Keratinocyte (primary cell): ENCODE data around the gene HEYL.

Source experiments
- CTCF ChIP-seq, 3 experiments: IDR thresholded peaks in 1 of 3; conservative IDR thresholded peaks in 1 of 3; optimal IDR thresholded peaks in 1 of 3; 2 replicates in 2 of 3; 3 replicates in 1 of 3; pipeline versions ENCODE3 to v1.5.1; 2011; ENCODE audit warnings: low read length in 3 of 3, mild to moderate bottlenecking in 3 of 3, moderate library complexity in 2 of 3, control low read depth in 1 of 3, inconsistent platforms in 1 of 3; ENCODE audit not compliant: insufficient read depth in 2 of 3; ENCODE audit errors: extremely low read depth in 1 of 3
- EZH2 ChIP-seq: IDR thresholded peaks from one replicate; pipeline ENCODE4 v1.6.1; 2012; ENCODE audit warnings: inconsistent platforms, mild to moderate bottlenecking, low read length, moderate library complexity

- TF ChIP-seq CTCF (optimal IDR thresholded peaks at IDR 0.05 in 1 of 3, IDR thresholded peaks at IDR 0.05 in 1 of 3, conservative IDR thresholded peaks at IDR 0.05 in 1 of 3; ENCODE audit: extremely low read depth in 1 of 3, insufficient read depth in 2 of 3, low read length in 3 of 3) (no peak), EZH2 (no peak)
Measured at GRCh38 chr1:39625462-39626273, 13.8 kb downstream of the HEYL start.
